ENCODE measurements around the gene GSTCD.
"Not testable (repeated sequence)": the region's sequence is repeated elsewhere in the genome, so short reads cannot be mapped to it uniquely, and the experiment has no call there.

Gene GSTCD

GRCh38 chr4:105715692-105716278 lies 7.2 kb downstream of the GSTCD start:
- DNase-seq, result no peak

DNA sequence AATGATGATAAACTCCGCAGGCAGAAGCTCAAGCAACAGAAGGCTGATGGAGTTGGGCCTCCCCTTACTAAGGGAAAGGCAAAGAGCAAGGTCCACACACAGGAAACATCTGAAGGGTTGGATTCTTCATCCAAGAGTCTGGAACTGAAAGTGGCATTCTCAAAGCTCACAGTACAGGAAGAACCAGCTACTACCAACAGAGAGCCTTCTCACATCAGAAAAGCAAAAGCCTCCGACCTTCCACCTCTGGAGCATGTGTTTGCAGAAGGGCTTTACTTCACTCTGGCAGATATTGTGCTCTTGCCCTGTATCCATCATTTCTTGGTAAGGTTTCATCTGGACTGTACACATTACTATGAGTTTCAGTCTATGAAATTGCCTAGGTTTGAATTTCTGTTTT lies 10.6 kb downstream of the GSTCD start:
- DNase-seq, result no peak

DNA sequence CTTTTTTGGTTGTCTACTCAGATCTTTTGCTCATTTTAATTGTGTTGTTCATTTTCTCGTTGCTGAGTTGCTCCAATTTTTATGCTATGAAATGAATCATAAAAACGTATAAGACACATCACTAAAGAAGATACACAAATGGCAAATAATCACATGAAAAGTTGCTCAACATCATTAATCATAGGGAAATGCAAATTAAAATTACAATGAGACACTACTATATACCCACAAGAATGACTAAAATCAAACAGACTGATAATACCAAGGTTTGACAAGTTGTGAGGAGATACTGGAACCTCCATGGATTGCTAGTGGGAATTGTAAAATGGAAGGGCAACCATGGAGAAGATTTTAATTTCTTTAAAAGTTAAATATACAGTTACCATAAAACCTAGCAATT lies 17.0 kb downstream of the GSTCD start:
- no peak for DNase-seq

- not testable (repeated sequence) for DNase-seq
Measured at GRCh38 chr4:105729895-105730294, 21.3 kb downstream of the GSTCD start.

- not testable (repeated sequence) for DNase-seq
Measured at GRCh38 chr4:105735217-105735616, 26.6 kb downstream of the GSTCD start.

DNA sequence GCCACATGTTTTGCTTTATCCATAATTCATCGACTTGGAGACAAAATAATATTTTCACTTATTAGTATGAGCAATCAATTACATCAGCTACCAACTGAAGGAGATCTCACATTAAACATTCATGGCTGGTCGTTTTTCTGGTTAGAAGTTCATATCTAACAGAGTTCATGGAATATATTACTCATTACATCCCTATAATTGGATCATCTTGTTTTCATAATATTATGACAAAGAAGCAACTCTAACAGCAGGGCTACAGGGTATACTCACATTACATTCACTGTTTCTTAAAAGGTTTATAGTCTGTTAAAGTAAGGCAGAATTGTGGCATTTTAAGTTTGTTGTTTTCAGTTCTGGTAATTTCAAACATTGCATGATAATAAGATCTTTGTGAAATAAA lies 33.0 kb downstream of the GSTCD start:
- no peak for DNase-seq

DNA sequence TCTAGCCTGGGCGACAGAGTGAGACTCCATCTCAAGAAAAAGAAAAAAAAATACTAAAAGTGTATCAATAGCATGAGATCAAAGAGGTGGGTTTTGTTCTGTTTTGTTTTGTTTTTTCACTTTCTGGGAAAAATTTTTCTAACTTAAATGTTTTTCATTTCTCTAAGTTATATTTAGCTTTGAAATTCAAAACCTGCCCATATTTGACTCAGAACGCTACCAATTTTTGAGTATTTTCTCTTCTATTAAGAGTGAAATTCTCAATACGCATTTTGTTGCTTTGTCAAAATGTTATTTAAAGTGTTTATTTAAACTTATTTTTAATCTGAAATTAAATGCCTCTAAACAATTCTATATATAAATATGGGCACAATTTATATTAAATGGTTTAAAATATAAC lies 39.6 kb downstream of the GSTCD start:
- DNase-seq, result no peak

GRCh38 chr4:105751718-105752299 lies 43.2 kb downstream of the GSTCD start:
- no peak for DNase-seq

- no peak for DNase-seq
Measured at GRCh38 chr4:105753361-105753760, 44.8 kb downstream of the GSTCD start.

- DNase-seq, result no peak
Measured at GRCh38 chr4:105755375-105755774, 46.8 kb downstream of the GSTCD start.

- no peak for DNase-seq
Measured at GRCh38 chr4:105758958-105759357, 50.4 kb downstream of the GSTCD start.

DNA sequence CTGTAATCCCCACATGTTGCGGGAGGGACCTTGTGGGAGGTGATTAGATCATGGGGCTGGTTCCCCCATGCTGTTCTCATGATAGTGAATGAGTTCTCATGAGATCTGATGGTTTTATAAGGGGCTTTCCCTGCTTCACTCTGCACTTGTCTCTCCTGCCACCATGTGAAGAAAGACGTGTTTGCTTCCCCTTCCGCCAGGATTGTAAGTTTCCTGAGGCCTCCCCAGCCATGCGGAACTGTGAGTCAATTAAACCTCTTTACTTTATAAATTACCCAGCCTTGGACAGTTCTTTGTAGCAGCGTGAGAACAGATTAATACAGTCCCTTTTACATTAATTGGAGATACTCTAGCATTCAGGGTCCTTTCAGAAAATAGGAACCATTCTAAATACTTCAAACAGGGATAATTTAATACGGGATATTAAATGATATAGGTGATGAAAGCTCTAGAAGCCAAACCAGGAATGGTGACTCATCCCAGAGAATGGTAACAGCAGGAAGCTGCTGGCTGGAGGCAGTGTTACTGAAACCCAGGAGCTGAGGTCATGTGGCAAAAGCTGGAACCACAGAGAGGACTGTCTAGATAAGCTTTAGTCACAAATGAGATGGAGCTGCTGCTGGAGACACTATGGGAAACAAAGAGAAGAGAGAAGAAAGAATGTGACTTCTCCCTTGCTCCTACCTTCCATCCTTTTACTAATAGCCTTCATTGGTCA lies 57.3 kb downstream of the GSTCD start:
- no peak for DNase-seq

GRCh38 chr4:105767579-105767978 lies 59.0 kb downstream of the GSTCD start:
- DNase-seq, result no peak

DNA sequence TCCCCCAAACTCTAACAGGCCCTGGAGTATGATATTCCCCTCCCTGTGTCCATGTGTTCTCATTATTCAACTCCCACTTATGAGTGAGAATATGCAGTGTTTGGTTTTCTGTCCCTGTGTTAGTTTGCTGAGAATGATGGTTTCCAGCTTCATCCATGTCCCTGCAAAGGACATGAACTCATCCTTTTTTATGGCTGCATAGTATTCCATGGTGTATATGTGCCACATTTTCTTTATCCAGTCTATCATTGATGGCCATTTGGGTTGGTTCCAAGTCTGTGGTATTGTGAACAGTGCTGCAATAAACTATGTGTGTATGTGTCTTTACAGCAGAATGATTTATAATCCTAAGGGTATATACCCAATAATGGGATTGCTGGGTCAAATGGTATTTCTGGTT lies 61.9 kb downstream of the GSTCD start:
- DNase-seq, result not testable (repeated sequence)

- DNase-seq, result not testable (repeated sequence)
Measured at GRCh38 chr4:105772065-105772464, 63.5 kb downstream of the GSTCD start.

DNA sequence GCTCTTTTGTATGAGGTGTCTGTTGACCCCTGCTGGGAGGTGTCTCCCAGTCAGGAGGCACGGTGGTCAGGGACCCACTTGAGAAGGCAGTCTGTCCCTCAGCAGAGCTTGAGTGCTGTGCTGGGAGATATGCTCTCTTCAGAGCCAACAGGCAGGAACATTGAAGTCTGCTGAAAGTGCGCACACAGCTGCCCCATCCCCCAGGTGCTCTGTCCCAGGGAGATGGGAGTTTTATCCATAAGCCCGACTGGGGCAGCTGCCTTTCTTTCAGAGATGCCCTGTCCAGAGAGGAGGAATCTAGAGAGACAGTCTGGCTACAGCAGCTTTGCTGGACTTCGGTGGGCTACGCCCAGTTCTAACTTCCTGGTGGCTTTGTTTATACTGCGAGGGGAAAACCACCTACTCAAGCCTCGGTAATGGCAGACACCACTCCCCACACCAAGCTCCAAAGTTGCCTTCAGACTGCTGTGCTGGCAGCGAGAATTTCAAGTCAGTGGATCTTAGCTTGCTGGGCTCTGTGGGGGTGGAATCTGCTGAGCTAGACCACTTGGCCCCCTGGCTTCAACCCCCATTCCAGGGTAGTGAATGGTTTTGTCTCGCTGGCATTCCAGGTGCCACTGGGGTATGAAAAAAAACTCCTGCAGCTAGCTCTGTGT lies 67.3 kb downstream of the GSTCD start:
- not testable (repeated sequence) for DNase-seq

DNA sequence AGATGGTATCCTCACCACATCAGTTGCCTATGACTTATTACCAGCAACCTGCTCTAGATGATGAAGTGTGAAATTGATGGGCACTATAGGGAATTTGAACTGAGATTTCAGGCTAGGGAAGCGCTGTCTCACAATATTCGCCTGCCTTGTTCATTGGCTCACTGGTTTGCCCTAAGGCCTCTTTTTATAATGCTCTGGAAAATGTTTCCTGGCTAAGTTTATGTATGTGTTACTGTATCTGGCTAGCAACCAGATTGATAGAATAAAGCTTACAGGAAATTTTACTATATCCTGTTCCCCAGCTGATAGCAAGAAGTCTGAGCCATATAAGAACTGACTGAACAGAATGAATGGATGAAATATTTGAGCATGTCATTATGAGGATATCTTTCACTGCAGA lies 71.6 kb downstream of the GSTCD start:
- no peak for DNase-seq

- DNase-seq, result no peak
Measured at GRCh38 chr4:105784761-105785160, 76.2 kb downstream of the GSTCD start.

DNA sequence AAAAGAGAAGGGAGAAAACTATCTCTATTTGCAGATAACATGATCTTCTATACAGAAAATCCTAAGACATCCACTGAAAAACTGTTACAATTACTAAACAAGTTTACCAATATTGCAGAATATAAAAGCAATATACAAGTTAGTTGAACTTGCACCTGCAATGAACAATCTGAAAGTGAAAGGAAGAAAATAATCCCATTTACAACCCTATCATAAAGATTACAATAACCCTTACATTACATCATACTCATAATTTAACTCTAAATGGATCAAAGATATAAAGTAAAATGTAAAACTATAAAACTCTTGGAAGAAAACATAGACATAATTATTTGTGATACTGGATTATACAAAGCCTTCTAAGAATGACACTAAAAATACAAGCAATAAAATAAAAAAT lies 77.2 kb downstream of the GSTCD start:
- no peak for DNase-seq

DNA sequence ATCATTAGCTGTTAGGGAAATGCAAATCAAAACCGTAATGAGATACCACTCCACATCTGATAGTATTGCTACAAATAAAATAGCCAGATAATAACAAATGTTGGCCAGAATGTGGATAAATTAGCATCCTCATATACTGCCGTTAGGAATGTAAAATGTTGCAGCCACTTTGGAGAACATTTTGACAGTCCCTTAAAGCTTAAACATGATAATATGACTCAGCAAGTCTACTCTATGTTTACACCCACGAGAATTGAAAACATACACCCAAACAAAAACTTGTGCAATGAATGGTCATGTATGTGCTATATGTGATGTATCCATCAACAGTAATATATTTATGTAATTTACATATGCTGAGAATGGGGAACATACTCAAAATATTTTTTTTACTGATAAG lies 78.2 kb downstream of the GSTCD start:
- no peak for DNase-seq

GRCh38 chr4:105797225-105797624 lies 88.6 kb downstream of the GSTCD start:
- no peak for DNase-seq

- DNase-seq, result no peak
Measured at GRCh38 chr4:105805501-105806120, 97.0 kb downstream of the GSTCD start.

DNA sequence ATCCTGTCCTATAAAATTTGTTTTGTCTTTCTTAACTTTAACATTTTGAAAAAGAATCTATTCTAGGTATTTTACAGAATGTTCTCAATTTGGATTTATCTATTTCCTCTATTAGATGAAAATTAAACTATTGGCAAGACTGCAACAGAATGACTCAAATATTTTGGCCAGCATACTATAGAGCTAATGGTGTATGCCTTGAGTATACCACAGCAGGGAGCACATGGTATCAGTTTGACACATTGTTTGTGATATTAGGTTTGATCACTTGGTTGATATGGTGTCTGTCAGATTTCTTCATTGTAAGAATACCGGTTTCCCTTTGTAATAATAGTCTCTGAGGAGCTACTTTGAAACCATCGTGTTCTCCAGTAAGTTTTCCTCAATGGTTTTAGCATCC lies 98.9 kb downstream of the GSTCD start:
- DNase-seq, result no peak
